Erythroblast (primary cell): ENCODE results near the gene CEP41.

Source experiments
- GATA1 ChIP-seq: IDR thresholded peaks from 2 replicates; pipeline ENCODE4 v1.6.1; 2011; ENCODE audit warnings: low read depth, mild to moderate bottlenecking, control low read depth, low read length, moderate library complexity
- POLR2A ChIP-seq: IDR thresholded peaks from 2 replicates; pipeline ENCODE4 v1.6.1; 2011; ENCODE audit warnings: mild to moderate bottlenecking, low read length

GRCh38 chr7:130461272-130461671 is 20.5 kb upstream of the CEP41 start:
- TF ChIP-seq POLR2A (no peak), GATA1 (no peak)
